ENCODE results near the gene FOSL1. TPM values are rescaled to one million over a fixed set of nuclear protein-coding genes. Genes with fewer than 3 reads are reported as not detected.

FOSL1 gene
- total and polyA plus RNA-seq, 2 of the 13 experiments (the other 11 are each of a cell fraction or from before 2014, with no cell fraction given): 4.0 to 4.1 TPM

- TF ChIP-seq HOMEZ (CRISPR knock-in tag; IDR thresholded peaks at IDR 0.05; ENCODE audit: low read depth) (no peak), UBTF (CRISPR knock-in tag; IDR thresholded peaks at IDR 0.05) (peak; percentile 76), ZBTB42 (CRISPR knock-in tag; IDR thresholded peaks at IDR 0.05) (peak; percentile 90; the same call in 1 of the 2 replicates), ZNF234 (CRISPR knock-in tag; conservative IDR thresholded peaks at IDR 0.05) (no peak; the same call in 1 of the 2 replicates), PREB (CRISPR knock-in tag; IDR thresholded peaks at IDR 0.05) (no peak), HNF4A (CRISPR knock-in tag; IDR thresholded peaks at IDR 0.05) (peak; percentile 46; the same call in 1 of the 2 replicates), HNF4G (IDR thresholded peaks at IDR 0.05; ENCODE audit: borderline replicate concordance, low read depth, low read length) (no peak), HNF4G (CRISPR knock-in tag; IDR thresholded peaks at IDR 0.05; ENCODE audit: borderline replicate concordance, low read depth) (no peak; the same call in 1 of the 2 replicates), STAT6 (CRISPR knock-in tag; IDR thresholded peaks at IDR 0.05; ENCODE audit: borderline replicate concordance) (0 out of 2 replicates have a peak, but pooled peaks have one; percentile 81), ZNF691 (CRISPR knock-in tag; IDR thresholded peaks at IDR 0.05; ENCODE audit: borderline replicate concordance, low read depth) (peak; percentile 49; the same call in 1 of the 2 replicates), REXO4 (CRISPR knock-in tag; IDR thresholded peaks at IDR 0.05; ENCODE audit: borderline replicate concordance) (no peak), ZNF414 (CRISPR knock-in tag; IDR thresholded peaks at IDR 0.05) (peak; percentile 73; the same call in 1 of the 2 replicates), ZBTB20 (CRISPR knock-in tag; IDR thresholded peaks at IDR 0.05; ENCODE audit: borderline replicate concordance, low read depth) (peak; percentile 41; the same call in 1 of the 2 replicates), ZNF768 (CRISPR knock-in tag; IDR thresholded peaks at IDR 0.05) (no peak; the same call in 1 of the 2 replicates), GATAD1 (CRISPR knock-in tag; IDR thresholded peaks at IDR 0.05) (peak; percentile 95)
Observed at GRCh38 chr11:65860278-65861164, 39.7 kb downstream of the FOSL1 start, which contains the start of gene MUS81 (continued).
